Fibroblast of pulmonary artery (primary cell): ENCODE results near the gene PSPC1.

Source experiments
- DNase-seq: peaks from one replicate; pipeline ENCODE4 v3.0.0-alpha.2; 2010; ENCODE audit warnings: low read depth
- H3K4me3 ChIP-seq: replicated peaks from 2 replicates; pipeline ENCODE4 v1.5.1; 2011; ENCODE audit warnings: low read depth, mild to moderate bottlenecking, control low read depth, low read length, moderate library complexity
- TF ChIP-seq, protein P1 (sequence below): IDR thresholded peaks from 2 replicates; pipeline ENCODE4 v1.5.1; 2011; ENCODE audit warnings: mild to moderate bottlenecking, control low read depth, low read length, inconsistent platforms; ENCODE audit errors: missing control alignments

PSPC1 gene

DNA sequence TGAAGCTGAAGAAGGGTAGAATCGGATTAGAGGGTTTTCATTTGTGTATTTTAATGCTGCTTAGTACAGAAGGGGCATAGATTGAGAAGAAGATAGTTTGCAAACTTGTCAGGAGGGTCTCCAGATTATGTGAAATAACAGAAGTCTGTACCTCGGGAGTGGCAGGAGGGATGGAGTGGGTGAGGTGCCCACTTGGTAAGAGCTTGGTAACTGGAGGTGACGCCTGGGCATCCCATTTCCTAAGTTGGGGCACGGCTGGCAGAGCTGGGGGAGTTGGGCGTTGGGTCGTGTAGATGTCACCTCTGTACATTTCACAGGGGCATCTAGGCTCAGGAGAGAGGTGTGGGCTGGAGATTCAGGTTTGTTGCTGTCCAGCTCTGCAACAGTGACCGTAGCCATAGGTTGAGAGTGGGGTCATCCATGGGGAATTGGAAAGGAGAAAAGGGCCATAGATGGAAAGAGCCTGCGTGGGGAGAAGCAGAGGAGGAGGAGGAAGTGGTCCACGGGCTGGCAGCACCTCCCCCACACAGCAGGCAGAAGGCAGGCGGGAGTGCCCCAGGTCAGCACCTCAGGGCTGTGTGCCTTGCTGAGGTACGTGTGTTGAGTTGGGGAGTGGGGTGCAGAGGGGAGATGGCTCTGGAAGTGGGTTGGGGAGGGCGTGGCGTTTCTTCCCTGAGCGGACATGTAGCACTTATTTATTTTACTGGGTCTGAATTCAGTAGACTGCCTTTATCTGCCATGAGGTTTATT, 118.1 kb downstream of the PSPC1 start:
- TF ChIP-seq, protein P1, sequence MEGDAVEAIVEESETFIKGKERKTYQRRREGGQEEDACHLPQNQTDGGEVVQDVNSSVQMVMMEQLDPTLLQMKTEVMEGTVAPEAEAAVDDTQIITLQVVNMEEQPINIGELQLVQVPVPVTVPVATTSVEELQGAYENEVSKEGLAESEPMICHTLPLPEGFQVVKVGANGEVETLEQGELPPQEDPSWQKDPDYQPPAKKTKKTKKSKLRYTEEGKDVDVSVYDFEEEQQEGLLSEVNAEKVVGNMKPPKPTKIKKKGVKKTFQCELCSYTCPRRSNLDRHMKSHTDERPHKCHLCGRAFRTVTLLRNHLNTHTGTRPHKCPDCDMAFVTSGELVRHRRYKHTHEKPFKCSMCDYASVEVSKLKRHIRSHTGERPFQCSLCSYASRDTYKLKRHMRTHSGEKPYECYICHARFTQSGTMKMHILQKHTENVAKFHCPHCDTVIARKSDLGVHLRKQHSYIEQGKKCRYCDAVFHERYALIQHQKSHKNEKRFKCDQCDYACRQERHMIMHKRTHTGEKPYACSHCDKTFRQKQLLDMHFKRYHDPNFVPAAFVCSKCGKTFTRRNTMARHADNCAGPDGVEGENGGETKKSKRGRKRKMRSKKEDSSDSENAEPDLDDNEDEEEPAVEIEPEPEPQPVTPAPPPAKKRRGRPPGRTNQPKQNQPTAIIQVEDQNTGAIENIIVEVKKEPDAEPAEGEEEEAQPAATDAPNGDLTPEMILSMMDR, result no peak
- no peak for DNase-seq
- no peak overlapping the region for H3K4me3 ChIP-seq

DNA sequence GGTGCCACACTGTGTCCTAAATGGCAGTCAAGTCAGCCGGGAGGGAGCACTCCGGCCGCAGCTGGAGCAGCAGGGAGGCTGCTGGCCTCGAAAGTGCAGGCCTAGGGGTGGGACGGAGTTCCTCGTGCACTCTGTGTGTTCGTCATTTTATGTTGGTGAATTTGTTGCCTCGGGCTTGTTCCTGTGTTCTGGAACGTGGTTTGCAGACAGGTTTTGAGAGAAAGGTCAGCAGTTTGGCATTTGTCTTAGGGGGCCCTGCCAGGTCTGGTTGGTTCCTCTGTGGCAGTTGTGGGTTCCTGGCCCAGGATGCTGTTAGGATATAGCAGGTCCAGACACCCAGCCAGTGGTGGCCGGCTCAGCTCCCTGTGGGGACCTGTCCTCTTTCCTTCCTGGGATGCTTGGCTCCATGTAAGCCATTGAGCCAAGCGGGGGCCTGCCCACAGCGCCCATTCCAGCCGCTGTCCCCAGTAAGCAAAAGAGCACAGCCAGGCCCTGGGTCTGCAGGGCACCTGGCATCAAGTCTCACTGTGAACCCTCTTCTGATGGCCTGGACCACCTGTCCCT, 119.2 kb downstream of the PSPC1 start:
- TF ChIP-seq, protein P1, result no peak
- DNase-seq, result no peak
- no peak overlapping the region for H3K4me3 ChIP-seq

DNA sequence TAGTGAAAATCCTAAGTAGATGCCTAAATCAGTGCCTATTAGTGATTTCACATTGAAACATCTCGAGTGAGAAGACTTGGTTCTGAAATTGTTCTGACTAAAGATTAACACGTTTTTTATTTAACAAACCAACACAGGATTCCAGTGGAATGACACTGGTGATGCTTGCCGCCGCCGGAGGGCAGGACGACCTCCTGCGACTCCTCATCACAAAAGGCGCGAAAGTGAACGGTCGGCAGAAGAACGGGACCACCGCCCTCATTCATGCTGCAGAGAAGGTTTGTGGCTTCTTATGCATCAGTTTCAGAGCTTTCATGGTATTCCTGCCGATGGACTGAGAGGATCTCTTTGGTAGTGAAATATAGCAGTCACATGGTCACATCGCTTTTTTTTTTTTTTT, 121.2 kb downstream of the PSPC1 start:
- TF ChIP-seq, protein P1, result no peak
- no peak overlapping the region for H3K4me3 ChIP-seq
- DNase-seq, result no peak

DNA sequence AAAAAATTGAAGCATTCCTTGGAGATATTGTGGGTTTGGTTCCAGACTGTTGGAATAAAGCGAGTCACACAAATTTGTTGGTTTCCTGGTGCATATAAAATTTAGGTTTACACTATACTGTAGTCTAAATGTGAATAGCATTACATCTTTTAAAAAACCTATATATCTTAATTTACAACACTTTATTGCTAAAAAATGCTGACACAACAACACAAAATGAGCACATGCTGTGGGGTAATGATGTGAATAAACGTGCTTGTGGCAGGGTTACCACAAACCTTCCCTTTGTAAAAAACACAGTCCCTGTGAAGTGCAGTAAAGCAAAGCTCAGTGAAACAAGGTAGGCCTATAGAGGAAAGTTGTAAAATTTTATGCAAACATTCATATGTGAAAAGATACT, 121.6 kb downstream of the PSPC1 start:
- DNase-seq, result no peak
- H3K4me3 ChIP-seq, result no peak overlapping the region
- TF ChIP-seq, protein P1, result no peak

DNA sequence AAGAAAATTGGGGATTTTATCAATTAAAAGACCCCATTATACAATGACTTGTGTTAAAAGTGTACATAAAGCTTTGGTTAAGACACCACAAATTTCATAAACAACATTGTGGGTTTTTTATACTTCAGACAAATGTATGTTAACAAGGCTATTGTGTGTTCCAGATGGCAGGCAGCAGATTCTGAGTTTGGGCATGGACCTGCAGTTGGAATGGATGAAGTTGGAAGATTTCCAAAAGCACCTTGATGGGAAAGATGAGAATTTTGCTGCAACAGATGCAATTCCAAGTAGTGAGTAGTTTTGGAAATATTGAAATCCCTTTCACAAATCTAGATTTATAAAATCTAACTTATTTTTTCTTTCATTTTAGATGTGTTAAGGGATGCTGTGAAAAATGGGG, 123.9 kb downstream of the PSPC1 start:
- TF ChIP-seq, protein P1, result no peak
- no peak for DNase-seq
- no peak overlapping the region for H3K4me3 ChIP-seq

DNA sequence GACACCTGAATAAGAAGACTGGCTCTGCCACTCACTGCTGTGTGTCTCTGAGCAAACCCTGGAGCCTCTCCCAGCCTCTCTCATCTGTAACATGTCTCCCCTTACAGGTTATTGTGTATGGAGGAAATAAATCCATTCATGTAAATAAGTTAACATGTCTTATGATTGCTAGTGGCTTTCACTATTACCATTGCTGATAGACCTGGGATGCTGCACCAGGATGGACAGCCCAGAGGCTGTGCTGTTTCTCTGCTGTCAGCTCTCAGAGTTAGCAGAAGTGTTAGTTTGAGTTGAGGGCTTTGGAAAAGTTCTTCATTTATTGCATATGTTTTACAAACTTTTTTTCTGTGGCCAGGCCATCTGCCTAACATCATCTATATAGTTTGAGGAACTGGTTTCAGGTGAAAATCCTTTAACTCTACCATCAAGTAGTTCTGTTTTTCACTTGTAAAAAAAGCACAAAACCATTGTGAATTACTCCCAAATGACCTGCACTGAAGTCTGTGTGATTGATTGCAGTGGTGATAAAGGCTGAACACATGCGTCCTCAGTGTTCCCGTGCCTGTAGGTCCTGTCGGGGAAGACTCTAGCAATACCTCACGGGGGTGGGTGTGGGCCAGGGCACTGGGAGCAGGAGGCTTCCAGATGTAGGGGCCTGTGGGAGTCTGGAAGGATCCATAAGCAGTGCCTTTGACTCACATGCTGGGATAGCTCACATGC, 124.7 kb downstream of the PSPC1 start:
- TF ChIP-seq, protein P1, result no peak
- peak; percentile 10 for DNase-seq
- H3K4me3 ChIP-seq, result no peak overlapping the region
